GM21447 (cell line): Measurements from ENCODE around the gene ZNF609.
"Not testable (repeated sequence)": the region's sequence is repeated elsewhere in the genome, so short reads cannot be mapped to it uniquely, and the experiment has no call there.

ENCODE experiments used
- ATAC-seq: cut with Tn5 transposase; IDR thresholded peaks from one replicate; pipeline ENCODE4 v1.9.1; 2021; ENCODE audit not compliant: unreplicated experiment

ZNF609 gene

GRCh38 chr15:64456634-64457108 lies 3.7 kb upstream of the ZNF609 start:
- no peak for ATAC-seq

- ATAC-seq = no peak
Measured at GRCh38 chr15:64459066-64459781, 1.2 kb upstream of the ZNF609 start.

DNA sequence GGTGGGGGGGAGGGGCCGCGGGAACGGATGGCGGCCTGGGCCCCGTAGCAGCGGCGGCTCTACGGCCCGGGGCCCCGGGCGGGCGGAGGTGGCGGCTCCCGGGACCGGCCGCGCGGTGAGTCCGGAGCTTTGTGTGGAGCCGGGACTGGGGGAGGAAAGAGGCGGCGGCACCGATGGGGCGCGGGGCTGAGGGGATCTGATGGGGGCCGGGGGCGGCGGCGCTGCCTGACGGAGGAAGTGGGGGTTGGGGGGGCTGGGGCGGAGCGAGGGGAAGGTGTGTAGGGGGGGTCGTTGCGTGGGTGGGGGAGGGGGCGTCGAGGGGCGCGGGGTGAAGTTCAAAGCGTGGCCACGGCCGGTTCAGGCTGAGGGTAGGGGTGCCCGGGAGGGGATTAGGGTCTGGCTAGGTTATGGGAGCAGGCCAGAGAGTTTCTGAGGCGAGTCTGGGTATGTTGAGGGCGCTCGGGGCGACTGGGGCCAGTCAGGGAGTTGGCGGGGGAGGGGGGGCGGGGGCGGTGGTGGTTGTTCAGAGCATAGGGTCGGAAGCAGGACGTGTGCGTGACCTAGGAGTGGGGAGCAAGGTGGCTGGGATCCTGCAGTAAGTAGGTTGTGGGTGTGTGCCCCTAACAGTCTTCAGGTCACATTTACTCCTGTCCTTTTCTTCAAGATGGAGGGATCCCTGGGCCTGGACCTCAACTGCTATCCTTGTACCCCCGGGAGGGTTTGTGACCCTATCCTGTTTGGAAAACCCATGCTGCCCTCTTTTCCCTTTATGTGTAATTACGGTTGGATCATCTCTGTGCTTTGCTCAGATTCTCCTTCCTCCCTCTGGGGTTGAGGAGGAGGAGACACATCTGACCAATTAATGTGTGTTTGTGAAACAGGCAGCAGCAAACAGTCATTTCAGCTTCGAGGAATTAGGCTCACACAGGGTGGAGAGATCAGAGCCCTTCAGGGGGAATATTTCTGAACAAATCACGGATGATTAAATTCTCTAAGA lies 644 bp downstream of the ZNF609 start:
- no peak for ATAC-seq

DNA sequence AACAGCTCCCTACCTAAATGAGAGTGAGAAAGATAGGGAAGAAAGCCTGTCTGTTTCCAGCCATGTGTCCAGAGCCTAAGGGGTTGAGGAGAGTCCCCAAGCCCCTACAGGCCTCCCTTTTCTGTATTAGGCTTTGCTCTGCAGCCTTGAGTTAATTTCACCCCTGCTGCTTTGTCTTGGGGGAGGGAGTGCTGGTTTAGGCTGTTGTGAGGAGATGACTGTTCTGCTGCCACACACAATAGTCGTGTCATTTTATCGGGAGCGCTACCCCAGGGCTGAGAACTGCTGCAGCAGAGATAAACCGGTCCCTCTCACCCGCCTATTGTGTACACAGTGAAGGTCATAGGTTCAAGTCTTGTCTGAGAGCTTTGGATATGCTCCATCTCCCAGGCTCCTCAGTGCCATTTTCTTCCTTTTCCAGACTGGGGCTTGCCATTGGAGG lies 1.4 kb downstream of the ZNF609 start:
- no peak for ATAC-seq

DNA sequence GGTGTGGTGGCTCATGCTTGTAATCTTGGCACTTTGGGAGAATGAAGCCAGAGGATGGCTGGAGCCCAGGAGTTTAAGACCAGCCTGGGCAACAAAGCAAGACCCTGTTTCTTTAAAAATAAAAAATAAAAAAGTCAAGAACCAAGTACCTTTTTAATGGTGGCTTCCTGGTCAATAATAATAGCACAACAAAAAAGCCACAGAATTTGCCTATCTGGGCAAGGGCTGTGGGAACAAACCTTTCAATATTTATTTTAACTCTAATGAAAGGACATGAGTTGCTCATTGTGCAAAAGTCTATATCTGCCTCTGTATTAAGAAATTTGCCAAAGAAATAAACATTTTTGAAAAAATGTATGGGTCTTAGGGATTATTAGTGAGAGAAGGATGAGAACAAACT lies 2.1 kb downstream of the ZNF609 start:
- no peak for ATAC-seq

GRCh38 chr15:64464276-64465005 lies 4.1 kb downstream of the ZNF609 start:
- no peak for ATAC-seq

DNA sequence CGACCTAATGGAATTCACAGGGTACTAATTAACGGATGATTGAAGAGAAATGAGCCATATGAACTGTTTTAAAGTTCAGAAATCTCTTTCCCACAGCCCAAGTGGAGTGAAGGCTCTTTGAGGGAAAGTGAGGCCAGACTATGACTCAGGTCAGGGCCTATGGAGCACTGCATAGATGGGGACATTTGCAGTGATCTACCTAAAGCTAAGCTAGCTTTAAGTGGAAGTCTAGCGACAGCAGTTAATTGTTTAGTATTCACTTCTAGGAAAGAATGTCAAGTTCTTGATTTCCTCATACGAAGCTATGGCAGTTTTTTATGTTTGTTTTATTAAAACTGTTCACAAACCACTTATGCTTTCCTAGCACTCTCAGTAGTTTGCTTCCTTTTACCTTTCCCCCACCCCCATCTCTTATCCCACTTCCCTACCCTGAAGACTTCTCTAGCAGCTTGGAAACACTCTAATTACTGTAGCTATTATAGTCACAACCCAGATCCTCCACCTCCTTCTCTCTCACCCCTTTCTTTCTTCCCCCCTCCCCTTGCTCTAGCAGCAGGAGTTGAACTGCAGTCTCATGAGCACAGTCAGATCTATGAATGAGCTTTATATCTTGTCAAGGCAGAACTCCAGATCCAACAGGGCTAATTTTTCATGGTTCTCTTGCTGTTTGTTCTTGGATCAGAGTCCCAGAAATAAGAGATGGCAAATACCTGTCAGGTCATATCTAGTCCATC lies 6.2 kb downstream of the ZNF609 start:
- ATAC-seq = no peak

GRCh38 chr15:64472161-64472560 lies 11.8 kb downstream of the ZNF609 start:
- ATAC-seq = no peak

DNA sequence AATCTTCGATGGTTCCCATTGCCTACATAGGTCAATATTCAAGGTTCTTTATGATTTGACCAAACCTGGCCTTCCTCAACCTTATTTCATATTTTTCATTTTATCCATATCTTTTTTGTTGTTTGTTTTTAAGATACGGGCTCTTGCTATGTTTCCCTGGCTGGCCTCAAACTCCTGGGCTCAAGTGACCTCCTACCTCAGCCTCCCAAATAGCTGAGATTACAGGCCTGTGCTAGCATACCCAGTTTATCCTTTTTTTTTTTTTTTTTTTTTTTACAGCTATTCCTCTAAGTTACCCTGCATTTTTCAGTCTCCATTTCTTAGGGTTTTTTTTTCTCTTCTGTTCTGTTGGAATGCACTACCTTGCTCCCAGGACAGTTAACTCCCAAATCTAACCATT lies 14.5 kb downstream of the ZNF609 start:
- no peak for ATAC-seq

DNA sequence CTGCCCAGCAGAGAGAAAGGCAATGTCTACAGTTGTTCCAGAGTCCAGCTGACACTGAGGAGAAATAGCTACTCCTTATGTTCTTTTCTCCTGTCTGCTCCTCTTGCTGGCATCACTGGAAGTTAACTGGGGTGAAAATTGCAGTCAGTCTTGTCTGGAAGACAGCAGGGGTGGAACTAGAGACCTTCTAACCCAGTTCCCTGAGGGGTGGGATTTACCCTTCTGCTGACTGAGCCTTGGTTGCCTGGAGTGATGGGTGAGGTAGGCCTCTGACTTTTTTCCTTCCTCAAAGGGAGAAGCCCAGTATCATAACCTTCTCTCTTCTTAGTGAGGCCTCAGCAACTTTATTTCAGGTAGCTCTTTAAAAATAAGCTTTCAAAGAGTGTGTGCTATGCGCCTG lies 16.2 kb downstream of the ZNF609 start:
- ATAC-seq = no peak

DNA sequence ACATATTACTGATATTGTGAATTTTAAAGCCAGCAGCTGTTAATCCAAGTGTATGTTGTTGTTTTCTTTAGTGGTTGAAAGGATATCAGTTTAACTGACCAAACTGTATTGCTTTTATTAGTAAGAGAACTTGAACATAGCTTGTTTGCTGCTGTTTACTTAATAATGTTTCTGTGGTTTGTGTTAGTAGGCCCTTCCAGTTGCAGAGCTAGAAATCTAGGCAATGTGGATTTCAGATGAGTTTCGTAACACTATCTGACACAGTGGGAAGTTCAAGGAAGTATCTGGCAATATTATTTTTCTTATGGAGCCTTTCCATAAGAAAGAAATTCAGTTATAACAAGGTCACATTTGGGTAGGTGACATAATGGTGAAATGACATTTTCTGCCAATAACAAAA lies 18.5 kb downstream of the ZNF609 start:
- ATAC-seq = no peak

DNA sequence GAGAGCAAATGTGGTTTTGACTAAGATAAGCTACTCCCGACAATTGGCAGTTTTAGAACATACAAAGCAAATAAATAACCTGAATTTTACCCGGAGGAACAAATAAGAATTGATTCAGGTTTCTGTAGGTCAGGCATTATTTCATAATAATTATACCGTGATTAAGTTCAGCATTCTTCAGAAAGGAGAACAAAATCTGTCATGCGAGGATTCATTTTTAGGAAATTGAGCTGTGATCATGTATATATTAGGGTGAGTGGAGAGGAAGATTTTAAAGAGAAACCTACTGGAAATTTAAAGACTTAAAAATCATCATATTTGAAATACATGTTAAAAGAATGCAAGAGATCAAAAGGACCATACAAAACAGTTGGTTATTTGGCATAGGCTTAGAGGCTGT lies 20.5 kb downstream of the ZNF609 start:
- no peak for ATAC-seq

DNA sequence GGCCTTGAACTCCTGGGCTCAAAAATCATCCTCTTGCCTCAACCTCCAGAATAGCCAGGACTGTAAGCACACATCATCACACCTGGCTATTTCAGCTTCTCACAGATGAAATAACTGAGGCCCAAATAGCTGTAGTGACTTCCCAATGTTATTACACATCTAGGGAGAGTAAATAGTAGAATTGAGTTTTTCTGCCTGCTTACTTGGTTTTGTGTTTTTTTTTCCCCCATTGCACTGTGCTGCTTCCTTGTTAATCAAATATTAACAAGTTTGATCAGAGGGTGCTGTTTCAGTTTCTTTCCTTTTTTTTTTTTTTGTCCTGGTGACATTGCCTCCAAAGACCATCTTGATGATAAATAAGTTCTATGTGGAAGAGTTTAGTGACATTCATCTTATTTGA lies 23.4 kb downstream of the ZNF609 start:
- ATAC-seq = no peak

DNA sequence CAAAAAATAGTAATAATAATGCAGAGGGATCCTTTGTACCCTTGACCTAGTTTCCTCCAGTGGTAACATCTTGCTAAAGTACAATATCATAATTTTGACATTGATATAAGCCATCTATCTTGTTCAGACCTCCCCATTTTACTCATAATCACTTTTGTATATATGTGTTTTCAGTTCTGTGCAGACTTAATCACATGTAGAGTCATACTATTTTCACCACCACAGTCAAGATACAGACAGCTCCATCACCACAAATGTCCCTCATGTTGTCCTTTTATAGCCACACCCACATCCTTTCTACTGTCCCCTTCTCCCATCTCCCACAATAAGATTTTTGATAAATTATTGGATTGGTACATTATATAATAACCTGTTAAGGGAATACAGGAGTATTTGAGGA lies 25.4 kb downstream of the ZNF609 start:
- no peak for ATAC-seq

- no peak for ATAC-seq
Measured at GRCh38 chr15:64490598-64491259, 30.4 kb downstream of the ZNF609 start.

DNA sequence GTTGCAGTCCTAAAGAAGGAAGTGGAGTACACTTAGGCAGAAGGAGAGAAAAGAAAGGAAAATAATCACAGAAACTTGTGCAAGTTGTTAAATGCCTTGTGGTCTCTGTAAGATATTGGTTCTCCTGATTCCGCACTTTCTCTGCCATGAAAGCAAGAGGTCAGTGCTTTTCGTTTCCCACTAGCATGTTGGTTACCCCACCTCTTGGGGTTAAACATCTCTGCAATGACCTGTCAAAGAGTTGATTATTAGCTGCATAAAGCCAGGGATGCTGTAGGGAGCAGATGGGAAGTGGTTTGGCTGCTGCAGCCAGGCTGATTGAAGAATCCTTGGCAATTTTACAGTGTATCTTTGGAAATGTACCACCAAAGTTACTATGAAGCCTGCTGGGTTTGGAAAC lies 33.3 kb downstream of the ZNF609 start:
- no peak for ATAC-seq

DNA sequence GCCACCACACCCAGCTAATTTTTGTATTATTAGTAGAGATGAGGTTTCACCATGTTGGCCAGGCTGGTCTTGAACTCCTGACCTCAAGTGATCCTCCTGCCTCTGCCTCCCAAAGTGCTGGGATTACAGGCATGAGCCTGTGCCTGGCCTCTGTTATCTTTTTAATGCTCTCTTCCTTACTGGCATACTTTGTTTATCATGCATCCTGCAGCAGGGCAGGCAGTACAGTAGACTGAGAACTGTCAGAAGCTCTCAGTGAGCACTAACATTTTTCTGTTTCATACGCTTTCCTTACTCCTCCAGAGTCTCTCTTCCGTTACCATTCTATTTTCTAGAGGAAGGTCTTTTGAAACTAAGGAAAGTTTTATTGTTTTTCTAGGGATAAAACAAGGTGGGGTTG lies 35.6 kb downstream of the ZNF609 start:
- ATAC-seq = not testable (repeated sequence)

DNA sequence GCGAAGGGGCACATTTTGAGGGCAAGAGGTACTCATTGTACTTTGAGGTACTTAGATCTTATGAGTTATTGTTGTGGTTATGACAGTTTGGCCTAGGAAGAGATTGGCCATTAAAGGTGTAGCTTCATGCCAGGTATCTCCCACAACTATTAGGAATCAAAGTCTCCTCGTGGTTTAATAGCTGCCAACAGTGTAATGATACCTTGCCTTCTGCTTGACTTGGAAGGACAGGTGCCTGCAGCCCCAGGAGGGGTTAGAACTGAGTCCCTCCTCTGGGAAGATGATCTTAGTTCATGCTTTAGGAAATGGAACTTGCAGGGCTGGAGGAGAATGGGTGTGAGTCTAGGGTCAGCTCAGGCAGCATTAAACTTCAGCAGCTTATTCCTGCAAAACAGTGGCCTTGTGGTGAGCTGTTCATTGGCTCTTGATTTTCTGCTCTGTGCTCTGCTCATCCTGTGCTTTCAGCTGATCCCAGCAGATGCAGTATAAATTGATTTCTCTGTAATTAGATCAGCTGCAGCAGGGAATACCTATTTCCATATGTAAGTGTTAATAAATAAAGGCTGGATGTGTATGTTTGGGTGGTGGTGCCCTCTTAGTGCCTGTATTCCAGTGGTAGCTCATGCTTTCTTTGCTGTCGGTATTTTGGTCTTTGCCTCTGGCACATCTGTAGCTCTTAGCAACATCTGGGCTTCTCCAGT lies 40.5 kb downstream of the ZNF609 start:
- ATAC-seq = no peak

DNA sequence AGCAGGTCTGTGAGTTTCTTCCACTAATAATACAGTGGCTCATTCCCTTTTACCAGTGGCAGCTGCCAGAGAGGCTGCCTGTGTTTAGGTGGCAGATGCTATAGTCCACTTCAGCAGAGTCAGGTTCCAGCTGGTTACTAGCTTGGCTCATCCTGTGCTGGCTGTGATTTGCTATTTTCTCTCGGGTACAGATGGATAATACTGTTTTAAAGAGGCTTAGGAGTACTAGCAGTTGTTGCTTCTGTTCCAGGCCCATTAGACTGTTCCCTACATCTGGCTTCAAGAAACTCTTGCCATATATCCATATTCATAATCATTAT lies 41.0 kb downstream of the ZNF609 start:
- ATAC-seq = no peak

- no peak for ATAC-seq
Measured at GRCh38 chr15:64502151-64502550, 41.8 kb downstream of the ZNF609 start.
